ENCODE data around the gene TMEM123.
A peak's percentile ranks its signal among the peaks of the same experiment; 100 is the strongest.
"Not testable (repeated sequence)": the region's sequence is repeated elsewhere in the genome, so short reads cannot be mapped to it uniquely, and the experiment has no call there.

TMEM123 gene

GRCh38 chr11:102446606-102447005, 6.0 kb downstream of the TMEM123 start:
- Histone ChIP-seq H4K20me1 (ENCODE audit: insufficient read depth) (no peaks in the 10 kb centered on the region), H3K27ac (no peak overlapping the region), H3K4me3 (IDR thresholded peaks at IDR 0.05; ENCODE audit: insufficient read depth, low read depth, low read length) (no peak overlapping the region), H3K79me2 (ENCODE audit: insufficient read depth, low read depth) (peaks cover 86% of the 10 kb centered on the region), H3K9ac (no peak overlapping the region), H3K4me1 (ENCODE audit: low read depth, poor library complexity, severe bottlenecking) (peaks cover 56% of the 10 kb centered on the region), H3K36me3 (ENCODE audit: insufficient read depth) (no peaks in the 10 kb centered on the region), H2AFZ (ENCODE audit: low read depth) (no peak overlapping the region), H3K4me2 (peak overlapping the region; percentile 42; the same call in 1 of the 2 replicates), H3K27me3 (ENCODE audit: insufficient read depth, low read depth) (no peaks in the 10 kb centered on the region)
- TF ChIP-seq CTCF (conservative IDR thresholded peaks at IDR 0.05; ENCODE audit: low read depth, low read length) = no peak

- peaks cover 80% of the 10 kb centered on the region for H3K79me2 ChIP-seq (ENCODE audit: insufficient read depth, low read depth)
- H2AFZ ChIP-seq (ENCODE audit: low read depth); H3K27ac ChIP-seq: not testable (repeated sequence)
Observed at GRCh38 chr11:102444693-102445092, 7.9 kb downstream of the TMEM123 start.

GRCh38 chr11:102444142-102444541, 8.4 kb downstream of the TMEM123 start:
- Histone ChIP-seq H3K79me2 (ENCODE audit: insufficient read depth, low read depth) (peaks cover 75% of the 10 kb centered on the region), H3K4me1 (ENCODE audit: low read depth, poor library complexity, severe bottlenecking) (peaks cover 36% of the 10 kb centered on the region)
- not testable (repeated sequence) for H3K9ac ChIP-seq; H2AFZ ChIP-seq (ENCODE audit: low read depth); H3K4me3 ChIP-seq (IDR thresholded peaks at IDR 0.05; ENCODE audit: insufficient read depth, low read depth, low read length); H3K4me2 ChIP-seq; H4K20me1 ChIP-seq (ENCODE audit: insufficient read depth); H3K36me3 ChIP-seq (ENCODE audit: insufficient read depth); H3K27ac ChIP-seq; H3K27me3 ChIP-seq (ENCODE audit: insufficient read depth, low read depth)

More at GRCh38 chr11:102444693-102445092, 7.9 kb downstream of the TMEM123 start:
- not testable (repeated sequence) for H3K36me3 ChIP-seq (ENCODE audit: insufficient read depth); H3K27me3 ChIP-seq (ENCODE audit: insufficient read depth, low read depth); H4K20me1 ChIP-seq (ENCODE audit: insufficient read depth); H3K4me3 ChIP-seq (IDR thresholded peaks at IDR 0.05; ENCODE audit: insufficient read depth, low read depth, low read length); H3K4me2 ChIP-seq; H3K9ac ChIP-seq
- peaks cover 41% of the 10 kb centered on the region for H3K4me1 ChIP-seq (ENCODE audit: low read depth, poor library complexity, severe bottlenecking)

GRCh38 chr11:102439063-102439363, 13.6 kb downstream of the TMEM123 start:
- H3K4me3 ChIP-seq (IDR thresholded peaks at IDR 0.05; ENCODE audit: insufficient read depth, low read depth, low read length); H3K27ac ChIP-seq; H4K20me1 ChIP-seq (ENCODE audit: insufficient read depth); H3K9ac ChIP-seq; H3K4me2 ChIP-seq; H3K27me3 ChIP-seq (ENCODE audit: insufficient read depth, low read depth); H2AFZ ChIP-seq (ENCODE audit: low read depth); H3K36me3 ChIP-seq (ENCODE audit: insufficient read depth): not testable (repeated sequence)
- H3K79me2 ChIP-seq (ENCODE audit: insufficient read depth, low read depth) = peaks cover 49% of the 10 kb centered on the region
- H3K4me1 ChIP-seq (ENCODE audit: low read depth, poor library complexity, severe bottlenecking) = peaks cover 11% of the 10 kb centered on the region

GRCh38 chr11:102438311-102439062, 14.1 kb downstream of the TMEM123 start:
- Histone ChIP-seq H3K79me2 (ENCODE audit: insufficient read depth, low read depth) (peaks cover 47% of the 10 kb centered on the region), H2AFZ (ENCODE audit: low read depth) (no peak overlapping the region), H3K4me2 (no peak overlapping the region), H3K27ac (no peak overlapping the region), H3K36me3 (ENCODE audit: insufficient read depth) (no peaks in the 10 kb centered on the region), H3K4me3 (IDR thresholded peaks at IDR 0.05; ENCODE audit: insufficient read depth, low read depth, low read length) (no peak overlapping the region), H3K4me1 (ENCODE audit: low read depth, poor library complexity, severe bottlenecking) (peaks cover 8% of the 10 kb centered on the region), H4K20me1 (ENCODE audit: insufficient read depth) (no peaks in the 10 kb centered on the region), H3K9ac (no peak overlapping the region), H3K27me3 (ENCODE audit: insufficient read depth, low read depth) (no peaks in the 10 kb centered on the region)
- TF ChIP-seq CTCF (conservative IDR thresholded peaks at IDR 0.05; ENCODE audit: low read depth, low read length) = no peak

- no peak for TF ChIP-seq CTCF (conservative IDR thresholded peaks at IDR 0.05; ENCODE audit: low read depth, low read length)
- no peaks in the 10 kb centered on the region for H3K27me3 ChIP-seq (ENCODE audit: insufficient read depth, low read depth)
- H3K27ac ChIP-seq = no peak overlapping the region
- no peak overlapping the region for H2AFZ ChIP-seq (ENCODE audit: low read depth)
- H3K4me2 ChIP-seq = no peak overlapping the region
- no peaks in the 10 kb centered on the region for H4K20me1 ChIP-seq (ENCODE audit: insufficient read depth)
- H3K4me3 ChIP-seq (IDR thresholded peaks at IDR 0.05; ENCODE audit: insufficient read depth, low read depth, low read length) = no peak overlapping the region
- peaks cover 8% of the 10 kb centered on the region for H3K4me1 ChIP-seq (ENCODE audit: low read depth, poor library complexity, severe bottlenecking)
- H3K36me3 ChIP-seq (ENCODE audit: insufficient read depth) = no peaks in the 10 kb centered on the region
- peaks cover 40% of the 10 kb centered on the region for H3K79me2 ChIP-seq (ENCODE audit: insufficient read depth, low read depth)
- no peak overlapping the region for H3K9ac ChIP-seq
Observed at GRCh38 chr11:102437727-102438126, 14.8 kb downstream of the TMEM123 start.
